Spleen (tissue), 11 donors: ENCODE data around the gene ARFGEF3. TPM values are rescaled to one million over a fixed set of nuclear protein-coding genes. Genes with fewer than 3 reads are reported as not detected.

Experiments
- DNase-seq: peaks from one replicate; pipeline ENCODE4 v3.0.0-alpha.2; 2020
- H3K27ac ChIP-seq, 8 donors: fragments of 200-600 bp; sonication (generic) in 7 of 8; 1 replicate in 4 of 8; 2 replicates in 4 of 8; pipeline versions ENCODE4 v1.5.0 to v1.8.0; 2016 to 2021; ENCODE audit warnings: inconsistent platforms in 4 of 8, mild to moderate bottlenecking in 4 of 8, moderate library complexity in 1 of 8
- H3K27me3 ChIP-seq, 7 donors: fragments of 200-600 bp; sonication (generic) in 6 of 7; replicated peaks in 1 of 7; 1 replicate in 4 of 7; 2 replicates in 3 of 7; pipeline versions ENCODE4 v1.5.0 to v1.8.0; 2016 to 2021; ENCODE audit warnings: inconsistent platforms in 3 of 7, mild to moderate bottlenecking in 1 of 7
- H3K36me3 ChIP-seq, 6 donors: fragments of 200-600 bp; sonication (generic) in 5 of 6; 1 replicate in 4 of 6; 2 replicates in 2 of 6; pipeline versions ENCODE4 v1.5.0 to v1.8.0; 2016 to 2021; ENCODE audit warnings: inconsistent platforms in 2 of 6
- H3K4me1 ChIP-seq, 6 donors: fragments of 200-600 bp; sonication (generic) in 5 of 6; 1 replicate in 3 of 6; 2 replicates in 3 of 6; pipeline versions ENCODE4 v1.5.0 to v1.8.0; 2016 to 2021; ENCODE audit warnings: inconsistent platforms in 3 of 6
- H3K4me3 ChIP-seq, 8 donors: fragments of 200-600 bp; sonication (generic) in 7 of 8; 1 replicate in 4 of 8; 2 replicates in 4 of 8; pipeline versions ENCODE4 v1.5.0 to v1.8.0; 2016 to 2021; ENCODE audit warnings: inconsistent platforms in 4 of 8, mild to moderate bottlenecking in 4 of 8, moderate library complexity in 2 of 8
- H3K9me3 ChIP-seq, 8 donors: fragments of 200-600 bp; sonication (generic) in 7 of 8; 1 replicate in 4 of 8; 2 replicates in 4 of 8; pipeline versions ENCODE4 v1.5.0 to v1.8.0; 2016 to 2021; ENCODE audit warnings: inconsistent platforms in 4 of 8
- POLR2A ChIP-seq, 3 donors: fragments of 450-650 bp; IDR thresholded peaks; one replicate each; pipeline ENCODE4 v1.5.1; 2017; ENCODE audit warnings: antibody characterized with exemption in 3 of 3, mild to moderate bottlenecking in 1 of 3
- POLR2AphosphoS5 ChIP-seq, 3 donors: sonication (generic); formaldehyde crosslinking; IDR thresholded peaks; one replicate each; pipeline ENCODE4 v1.5.1; 2017; ENCODE audit warnings: antibody characterized with exemption in 3 of 3
- WGBS, 5 donors: extraction: QIAGEN DNeasy Blood & Tissue Kit in 3 of 5; methylation state at CpG; one replicate each; pipeline versions ENCODE4 v1.1.5 to v1.1.7; 2013 to 2018; 5-methylcytosine and 5-hydroxymethylcytosine counted together
- intact Hi-C: fragments of 100-400 bp; cut with DNase I; formaldehyde crosslinking; loops from one replicate; pipeline ENCODE4 v1.15.0; 2023; ENCODE audit warnings: low total_unique reads
- polyA plus RNA-seq, 3 donors: library from polyadenylated mRNA; stranded (reverse); fragments of 200-250 nt; gene quantifications; one replicate each; pipeline ENCODE4 v1.2.1, GENCODE V29; 2013
- total RNA-seq, 7 donors: library from RNA; depleted of rRNA in 3 of 7; stranded (reverse); fragments of >200 nt in 3 of 7; fragmentation: NEBNext Ultra II Directional in 4 of 7; extraction: Animal tissue kit (Norgen Biotek cat#: 25700) in 4 of 7; gene quantifications; one replicate each; pipeline versions ENCODE4 v1.1.0 to v1.2.1, GENCODE V29; 2016 to 2021
- TF ChIP-seq, protein P1 (sequence below), 11 experiments: fragments of 200-600 bp in 7 of 11; fragments of 450-650 bp in 4 of 11; sonication (generic) in 4 of 11; IDR thresholded peaks in 8 of 11; conservative IDR thresholded peaks in 3 of 11; 1 replicate in 7 of 11; 2 replicates in 4 of 11; pipeline versions ENCODE4 v1.4.0 to v1.8.0; 2016 to 2021; ENCODE audit warnings: antibody characterized with exemption in 11 of 11, inconsistent platforms in 4 of 11, mild to moderate bottlenecking in 1 of 11
- donor health status: healthy with polysubstance abuse.
- donor health status: DM: no; HTN: no; CAD: no; lungs with moderate emphysema.
- donor health status: DM: no; HTN: no; CAD: no.
- donor health status: Bipolar disorder and iron deficiency.
- donor health status: healthy.
- donor health status: DM: no; HTN: no; CAD: no.
- donor health status: DM: yes; HTN: yes; CAD: no.

The ARFGEF3 gene
- total and polyA plus RNA-seq, 10 donors: 0.09 to 3.1 (median 1.7) TPM

DNA sequence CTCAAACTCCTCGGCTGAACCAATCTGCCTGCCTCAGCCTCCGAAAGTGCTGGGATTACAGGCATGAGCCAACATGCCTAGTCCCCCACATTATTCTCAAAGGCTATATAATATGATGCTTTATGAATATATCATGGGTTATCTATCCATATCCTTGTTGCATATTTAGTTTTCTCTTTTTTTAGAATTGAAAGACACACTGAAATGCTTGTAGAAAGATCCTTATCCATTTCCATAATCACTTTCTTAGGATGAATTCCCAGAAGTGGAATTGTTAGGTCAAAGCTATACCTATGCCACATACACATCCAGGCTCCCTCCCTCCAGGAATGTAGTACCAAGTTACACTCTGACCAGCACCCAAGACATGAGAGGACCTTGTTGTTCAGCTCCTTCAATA, 2.5 kb upstream of the ARFGEF3 start:
- Histone ChIP-seq H3K27ac (no peak overlapping the region), H3K27me3 (peaks cover 0 to 81% (median 40%) of the 10 kb centered on the region in 7 donors), H3K4me1 (peaks cover 5 to 21% (median 18%) of the 10 kb centered on the region in 6 donors), H3K36me3 (no peaks in the 10 kb centered on the region), H3K9me3 (no peaks in the 10 kb centered on the region), H3K4me3 (no peak overlapping the region)
- no peak for DNase-seq
- TF ChIP-seq POLR2AphosphoS5 (IDR thresholded peaks at IDR 0.05) (no peak), POLR2A (IDR thresholded peaks at IDR 0.05) (no peak)
- TF ChIP-seq, protein P1, sequence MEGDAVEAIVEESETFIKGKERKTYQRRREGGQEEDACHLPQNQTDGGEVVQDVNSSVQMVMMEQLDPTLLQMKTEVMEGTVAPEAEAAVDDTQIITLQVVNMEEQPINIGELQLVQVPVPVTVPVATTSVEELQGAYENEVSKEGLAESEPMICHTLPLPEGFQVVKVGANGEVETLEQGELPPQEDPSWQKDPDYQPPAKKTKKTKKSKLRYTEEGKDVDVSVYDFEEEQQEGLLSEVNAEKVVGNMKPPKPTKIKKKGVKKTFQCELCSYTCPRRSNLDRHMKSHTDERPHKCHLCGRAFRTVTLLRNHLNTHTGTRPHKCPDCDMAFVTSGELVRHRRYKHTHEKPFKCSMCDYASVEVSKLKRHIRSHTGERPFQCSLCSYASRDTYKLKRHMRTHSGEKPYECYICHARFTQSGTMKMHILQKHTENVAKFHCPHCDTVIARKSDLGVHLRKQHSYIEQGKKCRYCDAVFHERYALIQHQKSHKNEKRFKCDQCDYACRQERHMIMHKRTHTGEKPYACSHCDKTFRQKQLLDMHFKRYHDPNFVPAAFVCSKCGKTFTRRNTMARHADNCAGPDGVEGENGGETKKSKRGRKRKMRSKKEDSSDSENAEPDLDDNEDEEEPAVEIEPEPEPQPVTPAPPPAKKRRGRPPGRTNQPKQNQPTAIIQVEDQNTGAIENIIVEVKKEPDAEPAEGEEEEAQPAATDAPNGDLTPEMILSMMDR (IDR thresholded peaks at IDR 0.05 in 8 of 11, conservative IDR thresholded peaks at IDR 0.05 in 3 of 11): no peak
- WGBS, 5 donors: 89 to 96% (median 95%) methylated on average over 2 of the region's 2 CpGs
- intact Hi-C loops: no loop called here

DNA sequence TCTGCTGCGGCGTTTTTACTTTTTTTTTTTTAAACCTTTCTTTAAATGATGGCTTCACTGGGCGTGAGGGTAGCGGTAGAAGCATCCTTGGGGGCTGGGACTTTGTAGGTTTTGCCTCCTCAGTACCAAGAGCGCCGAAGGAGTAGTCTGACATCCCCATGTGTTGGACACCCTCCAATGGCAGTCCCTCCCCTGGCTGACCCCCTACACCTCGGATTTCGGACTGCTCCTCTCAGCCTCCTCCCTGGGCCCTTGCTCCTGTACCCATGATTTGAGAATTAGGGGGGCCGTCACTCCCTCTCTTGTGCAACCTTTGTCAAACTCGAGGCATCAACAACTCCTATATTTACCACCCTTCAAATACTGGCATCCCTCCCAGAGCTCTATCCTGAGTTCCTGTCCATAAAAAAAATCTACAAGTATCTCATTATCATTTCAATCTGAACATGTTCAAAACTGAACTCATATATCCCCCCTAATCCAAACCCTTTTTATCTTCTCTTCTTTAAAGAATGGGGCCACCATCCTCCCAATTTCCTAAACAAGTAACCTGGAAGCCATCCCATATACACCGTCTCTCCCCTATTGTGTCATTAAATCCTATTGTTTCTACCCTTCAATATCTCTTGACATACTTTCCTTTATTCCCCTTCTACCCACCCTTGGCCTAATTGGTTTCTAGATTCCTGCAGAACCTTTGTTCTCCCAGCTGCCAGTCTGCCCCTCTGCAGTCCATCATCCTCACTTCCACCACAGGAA, 1.2 kb upstream of the ARFGEF3 start:
- WGBS, 5 donors: 77 to 81% (median 78%) methylated on average over 11 of the region's 11 CpGs
- no peaks in the 10 kb centered on the region for H3K9me3 ChIP-seq
- intact Hi-C loops: no loop called here
- H3K4me3 ChIP-seq: peak overlapping the region in 3 of 8 donors; percentile 54 to 76 (median 58)
- no peak overlapping the region for H3K27ac ChIP-seq
- no peak for DNase-seq
- H3K27me3 ChIP-seq: peaks cover 0 to 85% (median 40%) of the 10 kb centered on the region in 7 donors
- peaks cover 5 to 21% (median 18%) of the 10 kb centered on the region in 6 donors for H3K4me1 ChIP-seq
- no peaks in the 10 kb centered on the region for H3K36me3 ChIP-seq
- TF ChIP-seq POLR2A (IDR thresholded peaks at IDR 0.05) (no peak), POLR2AphosphoS5 (IDR thresholded peaks at IDR 0.05) (no peak)
- TF ChIP-seq, protein P1 (IDR thresholded peaks at IDR 0.05 in 8 of 11, conservative IDR thresholded peaks at IDR 0.05 in 3 of 11): no peak

- Histone ChIP-seq H3K36me3 (no peaks in the 10 kb centered on the region), H3K9me3 (no peaks in the 10 kb centered on the region), H3K27ac (no peak overlapping the region), H3K4me1 (peaks cover 5 to 21% (median 18%) of the 10 kb centered on the region in 6 donors), H3K4me3 (peak overlapping the region in 6 of 8 donors; percentile 45 to 76 (median 58)), H3K27me3 (peaks cover 0 to 83% (median 40%) of the 10 kb centered on the region in 7 donors)
- WGBS, 5 donors: 8 to 17% (median 8%) methylated on average over 8 of the region's 8 CpGs
- TF ChIP-seq POLR2AphosphoS5 (IDR thresholded peaks at IDR 0.05): no peak
- TF ChIP-seq, protein P1 (IDR thresholded peaks at IDR 0.05 in 8 of 11, conservative IDR thresholded peaks at IDR 0.05 in 3 of 11): no peak
- no peak for TF ChIP-seq POLR2A (IDR thresholded peaks at IDR 0.05)
- intact Hi-C loops: no loop called here
- no peak for DNase-seq
Observed at GRCh38 chr6:138161088-138161337, 726 bp upstream of the ARFGEF3 start.

GRCh38 chr6:138162111-138162954, 594 bp downstream of the ARFGEF3 start:
- H3K9me3 ChIP-seq: no peaks in the 10 kb centered on the region
- WGBS, 5 donors: 1 to 6% (median 2%) methylated on average over 29 to 53 of the region's 53 CpGs
- intact Hi-C loops: no loop called here
- no peaks in the 10 kb centered on the region for H3K36me3 ChIP-seq
- DNase-seq: peak; percentile 71
- peaks cover 0 to 74% (median 40%) of the 10 kb centered on the region in 7 donors for H3K27me3 ChIP-seq
- peaks cover 5 to 21% (median 18%) of the 10 kb centered on the region in 6 donors for H3K4me1 ChIP-seq
- peak overlapping the region in 2 of 8 donors; percentile 9 to 41 for H3K27ac ChIP-seq
- TF ChIP-seq, protein P1 (IDR thresholded peaks at IDR 0.05 in 8 of 11, conservative IDR thresholded peaks at IDR 0.05 in 3 of 11): no peak
- TF ChIP-seq POLR2AphosphoS5 (IDR thresholded peaks at IDR 0.05): no peak
- no peak for TF ChIP-seq POLR2A (IDR thresholded peaks at IDR 0.05)
- H3K4me3 ChIP-seq: peak overlapping the region; percentile 22 to 76 (median 58)
